HG02642 (cell line): Measurements from ENCODE around the gene RBM17.
"Not testable (repeated sequence)": the region's sequence is repeated elsewhere in the genome, so short reads cannot be mapped to it uniquely, and the experiment has no call there.

Experiments
- ATAC-seq: cut with Tn5 transposase; IDR thresholded peaks from one replicate; pipeline ENCODE4 v1.9.1; 2021; ENCODE audit warnings: mild to moderate bottlenecking; ENCODE audit not compliant: unreplicated experiment, poor library complexity

Gene RBM17

DNA sequence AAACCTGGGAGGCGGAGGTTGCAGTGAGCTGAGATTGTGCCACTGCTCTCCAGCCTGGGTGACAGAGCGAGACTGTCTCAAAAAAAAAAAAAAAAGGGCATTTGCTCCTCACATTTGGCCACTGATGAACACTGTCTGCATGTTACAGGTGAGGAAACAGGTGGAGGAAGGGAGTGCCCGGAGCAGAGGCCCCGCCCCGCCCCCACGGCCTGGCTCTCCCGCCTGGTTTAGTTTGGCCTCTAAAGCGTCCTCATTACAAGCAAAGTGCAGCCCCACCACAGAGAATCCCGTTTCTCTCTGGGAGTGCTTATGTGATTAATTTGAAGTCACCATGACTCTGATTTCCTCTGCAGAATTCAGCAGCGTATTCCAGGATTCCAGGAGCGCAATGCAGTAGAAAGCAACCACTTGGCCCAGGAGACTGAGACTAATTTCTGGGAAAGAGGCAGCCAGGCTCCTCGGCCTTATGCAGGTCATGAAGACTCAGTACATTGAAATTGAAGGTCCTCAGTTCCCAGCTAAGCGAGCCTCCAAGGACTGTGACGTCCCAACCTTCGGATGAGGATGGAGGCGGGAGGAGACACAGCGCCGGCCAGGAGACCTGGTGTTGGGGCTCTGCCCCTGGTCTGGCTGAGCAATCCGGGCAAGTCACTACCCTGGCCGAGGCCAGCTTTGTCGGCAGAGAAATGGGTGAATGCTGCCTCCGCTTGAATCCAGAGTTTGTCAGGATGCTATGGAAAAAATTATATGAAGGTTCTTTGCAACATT is 44.7 kb downstream of the RBM17 start:
- no peak for ATAC-seq

DNA sequence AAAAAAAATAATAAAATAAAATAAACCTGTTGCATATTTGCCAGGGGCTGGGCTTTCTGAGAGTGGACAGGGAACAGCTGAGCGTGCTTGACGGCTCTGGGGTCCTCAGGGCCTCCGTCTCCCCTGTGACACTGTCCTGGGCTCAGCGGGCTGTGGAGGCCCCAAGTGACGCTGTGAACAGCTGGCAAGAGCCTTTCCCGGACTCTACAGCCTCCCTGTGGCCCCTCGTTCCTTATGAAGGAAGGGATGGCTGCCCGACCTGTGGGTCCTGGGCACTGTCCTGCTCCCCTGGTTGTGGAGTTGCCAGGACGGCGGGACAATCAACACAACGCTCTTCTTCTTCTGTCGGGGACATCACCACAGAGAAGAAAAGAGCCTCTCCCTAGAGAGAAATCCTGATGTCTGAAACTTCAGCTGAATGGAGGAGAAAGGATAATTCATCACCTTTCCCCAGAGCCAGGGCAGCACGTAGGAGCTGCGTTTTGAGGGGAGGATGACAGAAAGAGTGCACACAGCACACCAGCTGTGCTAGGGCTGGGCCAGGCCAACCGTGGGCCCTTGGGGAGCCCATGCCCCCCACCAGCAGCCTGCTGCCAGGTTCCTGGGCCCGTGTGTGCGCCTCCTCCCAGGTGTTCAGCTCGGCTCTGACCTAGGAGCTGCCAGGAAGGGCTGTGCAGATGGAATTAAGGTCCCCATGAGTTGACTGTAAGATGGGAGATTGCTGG is 45.4 kb downstream of the RBM17 start:
- ATAC-seq, result no peak

DNA sequence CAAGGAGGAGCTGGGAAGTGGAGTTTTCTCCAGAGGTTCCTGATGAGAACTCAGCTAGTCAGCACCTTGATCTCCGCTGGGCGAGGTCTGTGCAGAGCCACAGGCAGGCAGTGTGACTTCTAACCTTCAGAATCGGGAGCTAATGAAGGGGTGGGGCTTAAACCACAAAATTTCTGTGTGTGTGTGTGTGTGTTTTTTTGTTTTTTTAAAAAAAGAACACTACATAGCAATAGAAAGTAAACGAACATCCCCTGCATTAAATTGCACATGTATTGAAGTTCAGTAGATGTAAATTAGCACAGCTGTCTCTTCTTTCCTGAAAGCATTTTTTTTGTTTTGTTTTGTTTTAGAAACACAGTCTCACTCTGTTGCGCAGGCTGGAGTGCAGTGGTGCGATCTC is 46.2 kb downstream of the RBM17 start:
- ATAC-seq, result peak; percentile 46

DNA sequence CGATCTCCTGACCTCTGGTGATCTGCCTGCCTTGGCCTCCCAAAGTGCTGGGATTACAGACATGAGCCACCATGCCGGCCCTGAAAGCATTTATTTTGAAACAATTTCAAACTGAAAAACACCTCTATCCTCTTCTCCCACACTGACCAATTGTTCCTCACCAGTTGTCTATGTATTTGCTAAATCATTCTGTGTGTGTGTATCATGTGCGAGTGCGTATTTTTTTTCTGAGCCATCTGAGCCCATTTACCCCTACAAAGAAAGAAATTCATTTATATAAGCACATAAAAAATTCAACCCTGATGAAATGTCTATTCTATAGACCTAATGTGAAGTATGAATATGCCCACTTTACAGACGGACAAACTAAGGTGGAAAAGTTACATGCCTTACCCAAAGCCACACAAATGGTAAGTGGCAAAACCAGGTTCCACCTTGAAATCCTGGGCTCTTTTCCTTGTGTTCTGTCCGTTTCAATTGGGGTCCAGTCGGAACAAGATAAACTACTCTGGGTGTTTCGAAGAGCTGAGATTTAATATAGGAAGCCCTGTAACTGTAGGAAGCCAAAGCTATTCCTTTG is 46.8 kb downstream of the RBM17 start:
- no peak for ATAC-seq

DNA sequence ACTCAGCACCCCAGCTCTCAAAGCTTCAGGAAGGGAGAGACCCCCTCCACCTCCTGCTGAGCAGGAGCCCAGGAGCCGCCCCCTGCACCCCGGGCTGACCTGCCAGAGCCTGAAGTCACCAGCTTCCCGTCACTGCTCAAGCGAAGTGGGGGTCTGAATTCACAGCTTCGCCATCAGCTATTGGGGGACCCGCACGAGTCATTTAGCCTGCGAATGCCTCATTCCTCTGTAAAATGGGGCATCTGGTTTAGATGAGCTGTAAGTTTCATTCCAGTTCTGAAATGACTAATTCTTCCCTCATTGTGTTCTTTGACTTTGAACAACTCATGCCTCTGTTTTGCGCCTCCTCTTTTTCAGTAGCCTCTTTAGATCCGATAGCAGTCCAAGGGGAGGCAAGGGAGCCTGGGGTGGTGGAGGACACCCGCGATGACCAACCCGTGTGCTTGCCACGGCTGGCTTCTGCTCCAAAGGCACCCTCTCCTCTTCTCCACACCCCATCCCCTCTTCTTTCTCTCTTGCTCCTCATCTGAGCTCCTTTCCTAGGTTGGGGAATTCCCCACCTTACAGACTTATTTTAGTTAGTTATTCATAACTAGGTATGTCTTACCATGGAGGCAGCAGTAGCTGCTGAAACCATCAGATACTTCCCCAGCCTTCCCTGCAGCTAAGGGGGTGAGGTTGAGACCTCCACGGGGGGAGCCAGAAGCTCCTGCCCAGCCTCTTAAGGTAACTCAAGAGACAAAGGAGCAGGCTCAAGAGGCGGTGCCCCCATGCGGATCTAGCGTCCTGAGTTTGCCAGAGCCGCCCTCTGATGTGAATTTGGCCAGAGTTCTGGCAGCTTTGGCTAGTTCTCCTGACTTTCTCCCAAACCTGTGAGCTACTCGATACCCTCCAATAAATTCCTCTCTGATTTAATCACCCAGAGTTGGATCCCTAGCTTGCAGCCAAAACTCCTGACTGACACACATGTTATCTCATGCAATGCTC is 47.7 kb downstream of the RBM17 start:
- ATAC-seq, result peak; percentile 37

DNA sequence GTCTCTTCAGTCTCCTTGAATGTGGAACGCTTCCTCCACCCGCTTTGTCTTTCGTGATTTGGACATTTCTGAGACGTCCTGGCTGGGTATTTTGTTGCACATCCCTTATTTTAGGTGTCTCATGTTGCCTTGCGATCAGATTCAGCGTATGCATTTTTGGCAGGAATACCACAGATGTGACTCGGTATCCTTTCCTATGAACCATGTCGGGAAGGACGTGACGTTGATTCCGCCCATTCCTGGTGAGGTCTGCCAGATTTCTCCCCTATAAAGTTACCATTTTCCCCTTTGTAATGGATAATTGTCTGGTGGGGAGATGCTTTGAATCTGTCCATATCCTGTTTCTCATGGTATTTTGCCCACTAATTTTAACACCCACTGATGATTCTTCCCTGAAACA is 49.6 kb downstream of the RBM17 start:
- ATAC-seq, result no peak

DNA sequence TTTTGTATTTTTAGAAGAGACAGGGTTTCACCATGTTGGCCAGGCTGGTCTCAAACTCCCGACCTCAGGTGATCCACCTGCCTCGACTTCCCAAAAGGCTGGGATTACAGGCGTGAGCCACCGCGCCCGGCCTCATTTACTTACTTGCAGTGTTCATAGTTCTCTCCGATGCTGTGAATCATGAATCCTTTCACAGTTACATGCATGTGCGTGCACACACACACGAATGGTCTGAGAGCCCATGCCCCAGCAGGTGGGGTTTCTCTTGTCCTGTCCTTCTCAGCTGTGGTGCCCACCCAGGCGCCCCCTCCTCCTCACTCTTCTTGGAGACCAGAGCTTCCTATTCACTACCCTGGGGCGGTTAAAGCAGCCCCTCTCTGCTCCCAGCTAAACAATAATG is 50.6 kb downstream of the RBM17 start:
- ATAC-seq, result no peak

DNA sequence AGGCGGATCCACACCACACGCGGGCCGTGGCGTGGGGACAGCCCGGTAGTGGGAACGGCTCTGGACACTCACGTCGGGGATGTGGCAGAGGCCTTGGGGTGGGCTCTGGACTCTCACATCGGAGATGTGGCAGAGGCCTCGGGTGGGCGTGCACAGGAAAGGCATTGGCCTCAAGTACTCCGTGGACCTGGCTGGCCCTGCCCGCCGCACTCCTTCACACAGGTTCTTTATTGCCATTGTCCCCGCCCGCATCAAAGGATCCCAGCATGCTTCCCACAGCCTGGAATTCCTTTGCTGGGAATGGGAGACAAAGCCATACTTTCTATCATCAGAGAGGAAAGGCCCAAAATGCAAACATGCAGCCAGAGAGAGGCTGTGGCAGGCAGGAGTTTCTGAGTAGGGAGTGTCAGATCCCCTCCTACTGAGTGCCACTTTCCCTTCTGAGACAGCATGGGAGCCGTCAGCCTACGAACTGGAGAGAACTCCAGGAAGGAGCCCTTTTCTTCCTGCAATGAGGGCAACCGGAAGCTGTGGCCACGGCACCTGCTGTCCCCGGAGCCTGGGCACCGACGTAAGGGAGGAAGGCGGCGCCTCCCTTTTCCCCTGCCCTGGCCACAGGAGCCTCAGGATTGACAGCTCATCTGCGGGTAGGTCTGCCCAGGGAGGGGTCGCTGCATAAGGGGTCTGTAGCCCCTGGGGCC is 51.5 kb downstream of the RBM17 start:
- no peak for ATAC-seq

DNA sequence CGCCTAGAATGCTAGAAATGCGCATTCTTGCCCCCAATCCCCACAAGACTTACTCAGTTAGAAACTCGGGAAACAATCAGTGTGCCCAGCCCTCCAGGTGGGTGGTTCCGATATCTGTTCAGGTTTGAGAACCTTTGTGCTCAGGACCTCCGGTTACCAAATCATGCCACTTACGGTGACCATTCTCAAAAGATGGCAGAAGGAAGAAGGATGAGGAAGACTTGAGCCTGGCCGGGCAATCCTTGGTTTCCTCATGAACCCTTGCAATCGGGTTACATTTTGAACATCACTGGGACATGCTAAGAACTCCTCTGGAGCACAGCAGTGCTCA is 52.1 kb downstream of the RBM17 start:
- ATAC-seq, result peak; percentile 2

DNA sequence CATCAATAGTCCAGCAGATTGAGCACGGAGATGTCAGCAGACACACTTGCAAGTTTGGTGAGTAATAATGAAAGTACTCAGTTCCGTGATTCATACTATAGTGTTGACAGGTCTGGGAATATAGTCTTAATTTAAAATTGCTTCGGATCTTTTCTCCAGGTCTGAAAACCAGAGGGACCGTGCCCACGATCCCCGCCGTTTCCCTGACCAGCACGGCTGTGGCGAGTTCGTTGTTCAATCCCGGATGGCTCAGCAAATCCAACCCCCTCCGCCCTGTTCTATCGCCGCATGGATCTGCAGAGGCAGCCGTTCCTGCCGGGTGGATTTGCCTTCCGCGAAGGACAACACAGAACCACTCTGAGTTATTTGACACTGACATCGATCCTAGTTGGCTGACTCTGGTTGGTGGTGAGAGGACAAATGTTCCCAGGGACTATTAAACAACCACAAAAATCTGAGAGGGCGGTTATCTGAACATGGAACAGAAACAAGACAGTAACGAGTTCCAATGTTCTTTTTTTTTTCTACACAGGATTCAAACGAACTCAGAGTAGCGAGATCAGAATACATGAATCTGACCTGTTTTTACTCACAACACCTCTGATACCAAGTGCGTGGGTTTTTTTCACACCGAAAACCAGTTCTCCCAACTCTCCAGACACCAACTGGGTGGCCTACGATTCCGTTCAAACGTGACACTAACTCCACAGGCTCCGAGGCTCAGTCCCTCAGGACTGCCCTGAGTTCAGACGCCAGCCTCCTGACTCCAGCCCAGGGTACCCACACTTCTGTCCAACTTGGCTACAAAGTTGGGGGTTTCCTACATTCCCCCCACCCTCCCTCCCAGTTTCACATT is 52.7 kb downstream of the RBM17 start:
- peak; percentile 46 for ATAC-seq

DNA sequence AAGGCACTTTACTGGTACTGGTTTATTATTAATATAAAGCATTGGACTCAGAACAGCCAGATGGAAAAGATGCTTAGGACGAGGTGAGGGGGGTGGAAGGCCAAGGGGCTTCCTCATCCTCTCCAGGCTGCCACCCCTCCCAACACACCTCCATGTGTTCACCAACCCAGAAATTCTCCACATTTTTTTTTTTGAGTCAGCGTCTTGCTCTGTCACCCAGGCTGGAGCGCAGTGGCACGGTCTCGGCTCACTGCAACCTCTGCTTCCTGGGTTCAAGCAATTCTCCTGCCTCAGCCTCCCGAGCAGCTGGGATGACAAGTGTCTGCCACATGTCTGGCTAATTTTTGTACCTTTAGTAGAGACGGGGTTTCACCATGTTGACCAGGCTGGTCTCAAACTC is 53.4 kb downstream of the RBM17 start:
- ATAC-seq, result not testable (repeated sequence)

DNA sequence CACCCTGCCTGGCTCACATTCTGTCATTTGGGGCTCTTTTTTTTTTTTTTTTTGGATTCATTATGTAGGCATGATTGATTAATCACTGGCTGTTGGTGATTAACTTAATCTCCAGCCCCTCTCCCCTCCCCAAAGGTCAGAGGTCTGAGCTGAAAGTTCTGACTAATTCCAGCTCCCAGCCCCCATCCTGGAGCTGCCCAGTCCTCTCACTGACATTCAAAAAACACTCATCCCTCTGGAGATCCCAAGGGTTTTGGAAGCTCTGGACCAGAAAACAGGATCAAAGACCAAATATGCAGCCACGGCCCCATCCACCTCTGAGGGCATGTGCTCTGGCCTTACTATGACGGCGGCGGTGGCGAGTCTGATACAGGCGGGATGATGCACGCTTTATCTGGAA is 53.8 kb downstream of the RBM17 start:
- no peak for ATAC-seq

DNA sequence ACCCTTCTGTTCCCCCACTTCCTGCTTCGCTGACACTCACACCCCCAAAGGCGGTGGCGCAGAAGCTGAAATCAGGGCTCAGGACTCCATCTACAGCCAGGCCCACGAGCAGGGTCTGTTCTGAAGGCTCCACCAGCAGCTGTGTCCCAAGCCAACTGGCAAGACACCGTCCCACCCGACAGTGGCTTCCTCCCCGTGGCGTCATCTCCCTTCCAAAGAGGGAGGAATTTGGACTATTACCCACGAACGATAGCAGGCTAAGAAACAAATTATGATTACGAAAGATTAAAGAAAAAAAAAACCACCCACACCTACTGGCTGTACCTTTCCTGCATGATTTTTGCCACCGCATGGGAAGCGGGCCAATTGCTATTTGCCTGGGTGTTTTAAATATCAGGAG is 54.3 kb downstream of the RBM17 start:
- no peak for ATAC-seq

DNA sequence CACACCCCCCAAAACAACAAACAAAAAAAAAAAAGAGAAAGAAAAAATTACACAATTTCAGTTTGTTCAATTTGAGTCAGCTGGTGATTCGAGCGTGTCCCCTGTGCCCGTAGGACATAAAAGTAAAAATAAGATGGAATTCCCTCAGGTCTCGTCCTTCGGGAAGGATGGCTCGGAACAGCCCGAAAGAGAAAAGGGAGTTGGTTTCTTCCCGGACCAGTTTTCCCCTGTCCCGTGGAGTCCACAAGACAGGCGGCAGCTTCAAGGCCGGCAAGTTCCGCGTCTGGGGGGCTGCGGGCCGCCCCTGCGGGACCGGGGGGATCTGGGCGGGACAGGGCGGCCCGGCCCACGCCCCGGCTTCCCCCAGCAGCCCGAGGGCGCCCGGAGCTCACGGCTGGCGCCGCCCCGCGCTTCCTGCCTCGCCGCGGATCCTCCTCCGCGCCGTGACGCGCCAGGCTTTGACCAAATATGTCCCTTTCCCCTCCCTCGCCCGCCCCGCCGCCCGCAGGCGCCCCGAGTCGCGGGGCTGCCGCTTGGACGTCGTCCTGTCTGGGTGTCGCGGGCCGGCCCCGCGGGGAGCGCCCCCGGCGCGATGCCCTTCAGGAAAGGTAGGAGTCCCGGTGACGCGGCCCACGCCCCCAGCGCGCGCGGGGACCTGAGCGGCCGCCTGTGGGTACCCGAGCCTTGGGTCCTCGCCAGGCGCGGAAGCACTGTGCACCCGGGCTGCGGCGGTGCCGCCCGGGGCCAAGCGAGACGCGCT is 55.8 kb downstream of the RBM17 start:
- peak; percentile 79 for ATAC-seq

DNA sequence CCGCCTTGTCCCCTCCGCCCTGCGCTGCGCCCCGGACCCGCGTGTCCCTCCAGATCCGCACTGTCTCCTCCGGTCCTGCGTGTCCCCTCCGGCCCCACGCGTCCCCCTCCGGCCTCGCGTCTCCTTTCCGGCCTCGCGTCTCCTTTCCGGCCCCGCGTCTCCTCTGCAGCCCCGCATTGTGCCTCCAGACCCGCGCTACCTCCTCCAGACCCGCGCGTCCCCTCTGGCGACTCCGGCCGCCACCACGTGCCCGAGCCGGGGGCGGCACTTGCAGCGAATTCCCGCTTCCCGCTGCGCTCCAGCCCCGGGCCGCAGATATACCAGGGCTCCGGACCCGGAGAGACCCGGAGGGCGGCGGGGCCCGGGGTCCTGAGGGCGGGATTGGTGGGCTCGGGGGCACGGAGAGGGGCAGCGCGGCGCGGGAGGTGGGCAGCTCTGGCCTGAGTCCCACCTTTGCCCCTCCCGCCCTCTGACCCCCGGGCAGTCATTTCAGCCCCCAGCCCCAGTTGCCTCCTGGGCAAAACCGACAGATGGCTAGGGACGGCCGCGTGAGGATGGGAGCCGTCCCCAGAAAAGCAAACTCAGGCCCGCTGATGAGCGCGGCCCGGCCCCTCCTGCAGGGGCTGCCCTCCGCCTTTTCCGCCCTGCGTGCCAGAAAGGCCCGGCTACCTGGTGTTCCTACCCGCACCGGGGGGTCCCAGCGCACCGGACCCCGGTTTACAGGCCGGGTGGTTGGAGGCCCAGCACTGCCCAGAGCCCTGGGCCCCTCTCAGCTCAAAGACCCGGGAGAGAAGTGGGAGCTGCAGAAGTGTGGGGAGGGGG is 56.5 kb downstream of the RBM17 start:
- ATAC-seq, result peak; percentile 0

DNA sequence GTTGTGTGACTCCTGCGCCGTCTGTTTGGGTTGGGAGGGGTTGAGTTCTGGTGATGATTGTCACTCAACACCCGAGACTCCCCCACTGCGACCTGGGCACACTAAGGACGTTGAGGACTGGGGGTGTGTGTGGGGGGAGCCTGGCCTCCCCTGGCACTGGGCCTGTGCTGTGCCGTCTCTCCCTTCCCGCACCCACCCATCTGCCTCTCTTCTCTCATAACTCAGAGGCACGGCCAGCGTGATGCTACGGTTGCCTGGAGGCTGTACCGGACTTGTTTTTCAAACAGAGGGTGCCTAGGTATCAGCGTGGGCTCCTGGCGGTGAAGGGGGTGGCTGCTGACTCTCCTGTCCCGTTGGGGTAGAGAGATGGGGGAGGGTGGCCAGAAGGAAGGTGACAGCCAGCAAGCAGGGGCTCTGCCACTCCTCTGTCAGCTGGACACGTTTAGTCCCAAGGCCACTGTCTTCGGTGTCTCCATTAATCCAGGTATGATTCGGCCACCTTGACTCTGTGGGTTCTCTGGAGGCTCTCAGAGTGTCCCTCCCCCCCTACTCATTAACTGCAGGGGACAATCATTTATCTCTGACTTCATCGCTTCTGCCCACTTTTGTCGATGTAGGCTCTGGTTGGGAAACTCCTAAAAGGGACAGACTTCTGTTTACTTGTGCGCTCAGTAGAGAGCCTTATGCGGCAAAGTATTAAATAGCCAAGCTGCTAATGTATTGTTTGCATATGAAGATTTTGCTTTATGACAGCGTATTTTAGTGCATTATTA is 57.4 kb downstream of the RBM17 start:
- no peak for ATAC-seq

DNA sequence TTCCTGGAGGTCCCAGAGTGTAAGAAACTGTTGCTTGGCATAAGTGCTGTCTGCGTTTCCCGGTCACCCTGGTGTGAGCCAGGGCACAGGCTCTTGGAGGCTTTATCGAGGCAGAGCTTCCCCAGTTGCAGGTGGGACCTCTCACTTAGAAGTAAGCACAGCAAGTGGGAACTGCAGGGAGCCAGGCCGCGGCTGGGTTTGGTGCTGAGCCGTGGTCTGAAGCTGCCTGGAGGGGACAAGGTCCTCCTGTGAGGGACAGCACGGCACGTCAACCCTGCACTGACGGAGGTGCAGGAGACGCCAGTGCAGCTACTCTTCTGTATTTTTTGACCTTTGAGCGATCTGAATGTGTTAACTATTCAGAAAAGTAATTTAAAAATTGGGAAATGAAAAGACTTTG is 58.1 kb downstream of the RBM17 start:
- no peak for ATAC-seq
